ENCODE results near the gene DYRK1B.

GRCh38 chr19:39846678-39847486, 12.9 kb upstream of the DYRK1B start:
- TF ChIP-seq CTCF (conservative IDR thresholded peaks at IDR 0.05 in 1 of 2, IDR thresholded peaks at IDR 0.05 in 1 of 2; ENCODE audit: low read depth in 1 of 2, low read length in 2 of 2) (no peak), EZH2 (IDR thresholded peaks at IDR 0.05; ENCODE audit: low read length, missing control alignments) (no peak)
